Activated CD8-positive, alpha-beta memory T cell treated with anti-CD3 and anti-CD28 coated beads, Interleukin-2, amount 50 U/mL, for 24 hours (primary cell): ENCODE results near the gene TVP23C.

ENCODE experiments used
- DNase-seq: peaks from one replicate; pipeline ENCODE4 v3.0.0-alpha.2; 2020; ENCODE audit errors: extremely low read depth

Gene TVP23C

GRCh38 chr17:15496735-15497670 is 66.3 kb downstream of the TVP23C start:
- DNase-seq: no peak

GRCh38 chr17:15494821-15495220 is 68.5 kb downstream of the TVP23C start:
- DNase-seq: no peak

GRCh38 chr17:15493693-15494035 is 69.6 kb downstream of the TVP23C start:
- DNase-seq: no peak

- DNase-seq: no peak
Measured at GRCh38 chr17:15492791-15493692, 70.2 kb downstream of the TVP23C start.

- DNase-seq: no peak
Measured at GRCh38 chr17:15492186-15492585, 71.1 kb downstream of the TVP23C start.

- DNase-seq: no peak
Measured at GRCh38 chr17:15490634-15491261, 72.5 kb downstream of the TVP23C start.

GRCh38 chr17:15488557-15488956 is 74.7 kb downstream of the TVP23C start:
- DNase-seq: no peak

- DNase-seq: no peak
Measured at GRCh38 chr17:15485045-15485444, 78.2 kb downstream of the TVP23C start.

GRCh38 chr17:15483431-15483830 is 79.9 kb downstream of the TVP23C start:
- no peak for DNase-seq

GRCh38 chr17:15482476-15482875 is 80.8 kb downstream of the TVP23C start:
- no peak for DNase-seq

- DNase-seq: no peak
Measured at GRCh38 chr17:15481481-15481880, 81.8 kb downstream of the TVP23C start.

GRCh38 chr17:15480204-15480603 is 83.1 kb downstream of the TVP23C start:
- DNase-seq: no peak

GRCh38 chr17:15479703-15480102 is 83.6 kb downstream of the TVP23C start:
- no peak for DNase-seq

- DNase-seq: no peak
Measured at GRCh38 chr17:15478845-15479244, 84.4 kb downstream of the TVP23C start.

GRCh38 chr17:15475631-15476354 is 87.5 kb downstream of the TVP23C start:
- no peak for DNase-seq

GRCh38 chr17:15472891-15473290 is 90.4 kb downstream of the TVP23C start:
- no peak for DNase-seq

- no peak for DNase-seq
Measured at GRCh38 chr17:15470536-15470935, 92.7 kb downstream of the TVP23C start.

- DNase-seq: no peak
Measured at GRCh38 chr17:15469260-15469659, 94.0 kb downstream of the TVP23C start.

- no peak for DNase-seq
Measured at GRCh38 chr17:15468126-15468525, 95.2 kb downstream of the TVP23C start.

- no peak for DNase-seq
Measured at GRCh38 chr17:15467592-15467991, 95.7 kb downstream of the TVP23C start, which contains the start of gene CDRT4. Gene CDRT4 (minus strand): TSS chr17:15467621. CDS start chr17:15440238, 27,383 bp downstream.

GRCh38 chr17:15466131-15466530 is 97.2 kb downstream of the TVP23C start:
- DNase-seq: no peak
